Smooth muscle cell of trachea (primary cell): Measurements from ENCODE around the gene HYDIN. TPM values are rescaled to one million over a fixed set of nuclear protein-coding genes. Genes with fewer than 3 reads are reported as not detected.

Experiments used
- total RNA-seq: library from RNA; depleted of rRNA; stranded (reverse); fragments of >200 nt; gene quantifications from 2 replicates; pipeline ENCODE4 v1.2.1, GENCODE V29; 2014

Gene HYDIN
- total RNA-seq, result 0.15 and 1.8 TPM in 2 replicates

DNA sequence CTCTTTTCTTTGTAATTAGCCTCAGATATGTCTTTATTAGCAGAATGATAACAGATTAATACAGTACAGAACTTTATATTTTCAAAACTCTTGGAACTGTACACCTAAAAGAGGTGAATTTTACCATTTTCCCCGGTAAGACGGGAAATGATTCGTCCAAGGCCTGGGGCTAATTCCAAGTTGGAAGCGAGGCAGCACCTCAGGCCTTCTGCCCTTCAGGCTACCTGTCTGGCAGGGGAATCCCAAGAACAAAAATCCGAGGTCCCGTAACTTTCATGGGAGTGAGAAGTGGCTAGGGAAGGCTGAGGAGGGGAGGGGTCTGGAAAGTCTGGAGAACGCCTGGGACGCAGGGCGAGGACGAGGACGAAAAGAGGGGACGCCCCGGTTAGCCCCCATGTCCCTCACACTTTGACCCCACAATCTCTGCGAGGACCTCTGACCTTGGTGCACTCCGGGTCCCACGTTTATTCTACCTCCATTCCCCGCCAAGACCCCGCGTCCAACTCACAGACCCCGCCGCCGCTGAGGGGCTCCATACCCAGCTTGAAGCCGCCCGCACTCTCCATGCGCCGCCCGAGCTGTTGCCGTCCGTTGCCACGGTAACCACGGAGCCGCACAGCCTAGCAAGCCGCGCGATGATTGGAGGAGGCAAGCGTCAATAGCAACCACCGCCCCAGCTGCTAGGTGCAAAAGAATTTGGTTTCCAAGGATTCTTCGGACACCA lies at the start of gene HYDIN:
TSS of gene HYDIN (minus strand) at position 601 of the 724 bp plus-strand sequence. CDS start 43,827 bp downstream, outside the sequence.

DNA sequence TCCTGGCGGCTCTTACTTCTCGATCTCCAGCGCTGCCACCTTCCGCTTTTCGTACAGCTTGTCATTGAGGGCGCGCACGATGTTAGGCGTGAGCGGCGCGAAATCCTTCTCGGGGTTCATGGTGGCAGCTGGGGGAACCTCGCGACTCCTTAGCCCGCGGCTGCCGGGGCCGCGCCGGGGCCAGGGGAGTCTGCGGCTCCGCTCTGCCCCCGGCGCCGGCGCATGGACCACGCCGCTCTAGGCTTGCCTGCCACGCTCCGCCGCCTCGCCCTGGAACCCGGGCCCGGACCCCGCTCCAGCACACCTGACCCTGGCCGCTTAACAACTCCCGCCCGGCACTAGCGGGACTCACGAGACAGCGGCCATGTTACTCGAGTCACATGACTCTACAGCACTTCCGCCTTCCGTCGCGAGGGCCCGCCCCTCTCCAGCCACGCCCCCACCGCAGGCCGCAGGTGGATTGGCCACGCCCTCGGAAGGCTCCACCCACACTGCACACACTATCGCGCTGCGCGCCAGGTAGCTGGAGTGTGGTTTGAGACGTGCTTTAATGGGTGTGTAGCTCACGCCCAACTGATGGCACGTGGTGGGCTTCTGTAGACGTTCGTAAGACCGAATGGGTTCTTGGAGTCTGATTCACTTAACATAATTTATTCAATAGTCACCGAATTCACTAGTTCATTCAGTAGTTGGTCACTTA lies 429.6 kb downstream of the HYDIN start, which contains the start of gene VAC14:
TSS of gene VAC14 (minus strand) at position 378 of the 700 bp plus-strand sequence. CDS start at position 120, 258 bp downstream.

Other genes with a start within 250 kb of the HYDIN start
- 28.4 and 32.1 TPM in 2 replicates for gene CMTR2, start 58.7 kb upstream of the HYDIN start, total RNA-seq
- 0.33 TPM in 1 of 2 replicates, not detected in the other for gene CALB2, start 128.0 kb upstream of the HYDIN start, total RNA-seq
- not detected in 2 replicates for gene TLE7, start 211.3 kb upstream of the HYDIN start, total RNA-seq
- gene ZNF23, start 231.5 kb upstream of the HYDIN start, total RNA-seq, result 12.7 and 12.9 TPM in 2 replicates